ENCODE measurements around the gene CLDN6. TPM values are rescaled to one million over a fixed set of nuclear protein-coding genes. Genes with fewer than 3 reads are reported as not detected.

The CLDN6 gene
- total RNA-seq, 1 experiment from 2014 or later: 0.49 TPM

GRCh38 chr16:2996298-2996697 lies 21.7 kb downstream of the CLDN6 start:
- H4K20me1 ChIP-seq (ENCODE audit: insufficient read depth): no peaks in the 10 kb centered on the region
- no peaks in the 10 kb centered on the region for H3K36me3 ChIP-seq (ENCODE audit: control insufficient read depth in 1 of 2, insufficient read depth in 2 of 2, low read length in 2 of 2)
- H3K9ac ChIP-seq (ENCODE audit: low read length): no peak overlapping the region
- BruUV-seq (replicated peaks): no TSS peak
- H3K9me2 ChIP-seq (ENCODE audit: insufficient read depth): no peaks in the 10 kb centered on the region
- TF ChIP-seq MAX (IDR thresholded peaks at IDR 0.05) (no peak), ZFX (IDR thresholded peaks at IDR 0.05) (no peak), EGR1 (IDR thresholded peaks at IDR 0.05; ENCODE audit: low read depth) (no peak)
- no peak overlapping the region; the same call in 1 of the 2 replicates for H3K27ac ChIP-seq (ENCODE audit: low read depth, low read length)
- no peak overlapping the region for H2AFZ ChIP-seq (ENCODE audit: low read depth, low read length, poor library complexity, severe bottlenecking)
- intact Hi-C loops (cut with micrococcal nuclease): no loop called here
- H3K79me2 ChIP-seq (ENCODE audit: insufficient read depth, low read length): no peaks in the 10 kb centered on the region
- H3K4me1 ChIP-seq (ENCODE audit: control insufficient read depth in 1 of 2, insufficient read depth in 2 of 2, low read length in 2 of 2): peaks cover 2 to 11% of the 10 kb centered on the region in 2 experiments; a peak in 3 of 4 replicates
- no peak for DNase-seq (ENCODE audit: low read depth, low spot score)
- ChIA-PET POLR2A (no interaction called here), RAD21 (ENCODE audit: low non-redundant PET in 1 of 2, low total read pairs in 2 of 2, uncharacterized antibody in 2 of 2, unreplicated experiment in 2 of 2) (no interaction called here), CTCF (interaction anchor here (1.3 kb wide), 1 partner anchor 32 kb away, joined by 4 read pairs; no protein-coding TSS in a partner anchor)
- no peaks in the 10 kb centered on the region for H3K27me3 ChIP-seq (ENCODE audit: insufficient read depth, low read length)
- no peak overlapping the region for H3K4me2 ChIP-seq (ENCODE audit: low read length)
- H3K9me3 ChIP-seq (ENCODE audit: control insufficient read depth in 1 of 2, insufficient read depth in 1 of 2, low read depth in 1 of 2, low read length in 2 of 2): no peaks in the 10 kb centered on the region
- no peak overlapping the region for H3K4me3 ChIP-seq (replicated peaks in 1 of 2; ENCODE audit: low read depth in 1 of 2, low read length in 2 of 2)
- ATAC-seq: no peak

GRCh38 chr16:2992383-2993081 lies 25.5 kb downstream of the CLDN6 start:
- Histone ChIP-seq H3K4me1 (ENCODE audit: control insufficient read depth in 1 of 2, insufficient read depth in 2 of 2, low read length in 2 of 2) (peaks cover 11 to 28% of the 10 kb centered on the region in 2 experiments), H3K27ac (ENCODE audit: low read depth, low read length) (no peak overlapping the region), H2AFZ (ENCODE audit: low read depth, low read length, poor library complexity, severe bottlenecking) (no peak overlapping the region), H3K9me2 (ENCODE audit: insufficient read depth) (no peaks in the 10 kb centered on the region), H3K4me2 (ENCODE audit: low read length) (no peak overlapping the region), H3K9ac (ENCODE audit: low read length) (no peak overlapping the region), H3K27me3 (ENCODE audit: insufficient read depth, low read length) (no peaks in the 10 kb centered on the region), H3K4me3 (replicated peaks in 1 of 2; ENCODE audit: low read depth in 1 of 2, low read length in 2 of 2) (no peak overlapping the region), H4K20me1 (ENCODE audit: insufficient read depth) (no peaks in the 10 kb centered on the region), H3K36me3 (ENCODE audit: control insufficient read depth in 1 of 2, insufficient read depth in 2 of 2, low read length in 2 of 2) (no peaks in the 10 kb centered on the region), H3K9me3 (ENCODE audit: control insufficient read depth in 1 of 2, insufficient read depth in 1 of 2, low read depth in 1 of 2, low read length in 2 of 2) (no peaks in the 10 kb centered on the region), H3K79me2 (ENCODE audit: insufficient read depth, low read length) (no peaks in the 10 kb centered on the region)
- TF ChIP-seq MAX (IDR thresholded peaks at IDR 0.05): no peak
- TF ChIP-seq ZBTB33 (IDR thresholded peaks at IDR 0.05; ENCODE audit: extremely low read depth, insufficient replicate concordance, low read length): no peak
- no peak for TF ChIP-seq CBX3 (IDR thresholded peaks at IDR 0.05; ENCODE audit: low read depth)
- no peak for TF ChIP-seq POLR2A (IDR thresholded peaks at IDR 0.05; ENCODE audit: borderline replicate concordance, extremely low read depth, insufficient read depth, insufficient read length)
- intact Hi-C loops (cut with micrococcal nuclease): no loop called here
- BruUV-seq (replicated peaks): no TSS peak
- ChIA-PET POLR2A (no interaction called here), CTCF (no interaction called here), RAD21 (ENCODE audit: low non-redundant PET in 1 of 2, low total read pairs in 2 of 2, uncharacterized antibody in 2 of 2, unreplicated experiment in 2 of 2) (no interaction called here)
- no peak for ATAC-seq
- no peak for DNase-seq (ENCODE audit: low read depth, low spot score)

Measured in HCT116 (cell line).